Stimulated activated CD4-positive, alpha-beta T cell treated with anti-CD3 and anti-CD28 coated beads, Interleukin-1b, Interleukin-23, amount 100 ng/mL, for 48 hours (primary cell): ENCODE data around the gene KLHL6.

Experiments
- DNase-seq: peaks from one replicate; pipeline ENCODE4 v3.0.0-alpha.2; 2020

The KLHL6 gene

GRCh38 chr3:183502237-183503181 is 53.0 kb downstream of the KLHL6 start:
- DNase-seq = peak; percentile 10

- no peak for DNase-seq
These were observed 54.4 kb downstream of the KLHL6 start for GRCh38 chr3:183500981-183501704.

GRCh38 chr3:183500319-183500718 is 55.2 kb downstream of the KLHL6 start:
- no peak for DNase-seq

GRCh38 chr3:183498634-183499033 is 56.9 kb downstream of the KLHL6 start:
- DNase-seq = no peak

DNA sequence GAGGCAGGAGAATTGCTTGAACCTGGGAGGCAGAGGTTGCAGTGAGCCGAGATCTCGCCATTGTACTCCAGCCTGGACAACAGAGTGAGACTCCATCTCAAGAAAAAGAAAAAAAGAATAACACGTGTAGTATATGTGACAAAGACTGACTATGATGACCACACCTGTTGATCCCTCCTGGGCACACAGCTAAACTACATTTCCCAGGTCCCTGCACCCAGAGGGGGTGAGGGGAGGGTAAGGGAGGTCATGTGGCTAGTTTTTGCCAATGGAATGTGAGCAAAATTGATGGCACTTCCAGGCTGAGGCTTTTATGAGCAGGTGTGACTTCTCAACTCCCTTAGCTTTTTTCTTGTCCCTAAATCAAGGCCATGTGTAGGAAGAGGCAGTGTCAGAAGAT is 58.2 kb downstream of the KLHL6 start:
- no peak for DNase-seq

- no peak for DNase-seq
These were observed 59.2 kb downstream of the KLHL6 start for GRCh38 chr3:183496311-183496710.

DNA sequence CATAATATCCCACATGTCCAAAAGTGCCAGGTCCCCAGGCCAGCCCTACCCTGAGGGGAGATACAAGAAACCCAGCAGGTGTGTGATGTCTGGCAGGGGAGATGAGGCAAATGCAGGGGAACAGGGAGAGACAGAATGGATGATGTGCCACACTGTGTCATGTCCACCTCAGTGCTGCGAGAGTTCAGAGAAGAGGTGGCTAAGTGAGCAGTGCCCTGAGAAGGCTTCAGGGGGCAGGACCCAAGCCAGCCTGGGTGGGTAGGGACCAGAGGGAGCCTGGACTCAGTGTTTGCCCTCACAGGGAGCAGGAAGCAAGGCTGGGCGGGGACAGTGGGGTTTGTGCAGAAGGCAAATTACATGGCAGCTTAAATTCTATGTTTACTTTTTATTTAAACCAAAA is 61.2 kb downstream of the KLHL6 start:
- DNase-seq = no peak

DNA sequence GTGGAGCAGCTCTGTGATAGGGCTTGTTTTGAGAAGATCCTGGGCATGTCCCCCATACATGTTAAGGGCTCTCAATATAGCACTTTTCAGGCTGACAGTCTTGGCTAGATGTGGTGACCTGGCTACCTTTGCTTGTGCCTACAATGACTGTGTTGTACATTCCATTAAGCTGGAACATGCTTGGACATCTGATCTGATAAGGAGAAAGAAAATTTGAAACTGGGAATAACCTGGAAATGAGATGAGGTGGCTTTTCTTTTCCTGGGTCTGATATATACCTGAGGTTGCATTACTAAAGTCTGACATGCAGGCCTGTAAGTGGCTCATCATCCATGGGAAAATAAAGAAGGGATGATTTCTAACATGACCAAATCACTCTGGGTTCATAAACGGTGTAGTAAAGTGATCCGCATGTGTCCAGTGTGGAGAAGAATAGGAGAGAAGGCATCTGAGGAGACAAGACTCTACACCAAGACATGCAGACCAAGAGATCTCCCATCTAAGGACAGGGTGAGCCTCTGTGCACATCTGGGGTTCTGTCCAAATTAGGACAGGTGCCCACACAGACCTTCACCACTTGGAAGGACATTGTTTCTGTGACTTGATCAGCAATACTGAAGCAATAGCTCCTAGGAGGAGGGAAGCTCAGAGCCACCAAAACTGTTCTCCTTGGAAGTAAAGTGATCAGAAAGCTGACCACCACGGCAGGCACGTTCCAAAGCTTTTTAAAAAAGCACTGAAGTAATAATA is 62.0 kb downstream of the KLHL6 start:
- no peak for DNase-seq

GRCh38 chr3:183492849-183493179 is 62.7 kb downstream of the KLHL6 start:
- DNase-seq = no peak

DNA sequence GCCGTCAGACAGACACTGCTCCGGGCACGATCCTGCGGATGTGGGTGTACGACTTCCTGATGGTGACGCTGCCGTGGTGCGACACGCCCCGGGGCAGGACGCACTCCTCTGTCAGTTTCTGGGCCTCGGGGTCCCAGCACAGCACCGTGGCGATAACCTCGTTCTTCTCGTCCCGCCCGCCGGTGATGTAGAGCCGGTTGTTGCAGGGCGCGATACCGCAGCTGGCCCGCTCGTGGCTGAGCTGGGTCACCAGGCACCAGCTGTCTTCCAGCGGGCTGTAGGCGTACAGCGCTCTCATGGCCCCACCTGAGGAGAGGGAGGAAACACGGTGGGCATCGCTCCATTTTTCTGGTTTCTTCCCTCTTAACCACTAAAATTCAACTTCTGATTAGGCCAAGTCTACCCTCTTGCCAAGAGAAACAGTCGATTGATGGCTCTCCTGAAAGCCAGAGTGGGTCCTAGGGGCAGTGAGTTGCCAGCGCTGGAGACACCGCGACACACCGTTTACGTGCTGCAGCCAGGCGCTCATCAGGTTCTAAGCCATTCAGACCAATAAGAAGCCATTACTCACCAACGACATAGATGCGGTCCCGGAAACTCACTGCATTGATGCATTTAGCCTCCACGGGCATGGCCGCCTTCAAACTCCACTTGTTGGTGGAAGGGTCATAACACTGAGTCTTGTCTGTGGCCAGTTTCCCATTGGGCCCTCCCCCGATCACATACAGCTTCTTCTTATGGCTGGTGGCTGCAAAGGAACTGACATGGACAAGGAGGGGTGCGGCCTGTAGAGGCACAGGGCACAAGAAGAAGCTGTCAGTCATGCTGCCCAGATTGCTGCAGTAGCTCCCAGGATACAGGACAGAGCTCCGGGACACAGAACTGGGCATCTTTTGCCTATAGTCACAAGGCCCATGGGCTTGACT is 63.3 kb downstream of the KLHL6 start:
- DNase-seq = no peak

GRCh38 chr3:183491109-183491922 is 64.2 kb downstream of the KLHL6 start:
- no peak for DNase-seq

- no peak for DNase-seq
These were observed 64.9 kb downstream of the KLHL6 start for GRCh38 chr3:183490653-183491052.

DNA sequence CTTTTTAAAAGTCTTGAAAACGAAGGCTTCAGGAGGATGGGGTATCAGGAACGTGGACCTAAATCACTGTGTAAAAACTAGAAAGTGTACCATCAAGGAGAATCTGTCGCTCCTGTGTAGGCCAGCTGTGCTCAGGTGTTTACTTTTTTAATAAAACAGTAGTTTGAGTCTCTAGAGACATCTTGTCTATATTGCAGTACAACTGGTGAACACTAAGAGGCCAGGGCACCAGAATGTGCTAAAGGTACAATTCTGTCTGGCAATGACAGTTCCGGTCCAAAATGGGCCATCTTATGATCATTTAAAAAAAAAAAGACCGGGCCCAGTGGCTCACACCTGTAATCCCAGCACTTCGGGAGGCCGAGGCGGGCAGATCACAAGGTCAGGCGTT is 65.3 kb downstream of the KLHL6 start:
- no peak for DNase-seq

DNA sequence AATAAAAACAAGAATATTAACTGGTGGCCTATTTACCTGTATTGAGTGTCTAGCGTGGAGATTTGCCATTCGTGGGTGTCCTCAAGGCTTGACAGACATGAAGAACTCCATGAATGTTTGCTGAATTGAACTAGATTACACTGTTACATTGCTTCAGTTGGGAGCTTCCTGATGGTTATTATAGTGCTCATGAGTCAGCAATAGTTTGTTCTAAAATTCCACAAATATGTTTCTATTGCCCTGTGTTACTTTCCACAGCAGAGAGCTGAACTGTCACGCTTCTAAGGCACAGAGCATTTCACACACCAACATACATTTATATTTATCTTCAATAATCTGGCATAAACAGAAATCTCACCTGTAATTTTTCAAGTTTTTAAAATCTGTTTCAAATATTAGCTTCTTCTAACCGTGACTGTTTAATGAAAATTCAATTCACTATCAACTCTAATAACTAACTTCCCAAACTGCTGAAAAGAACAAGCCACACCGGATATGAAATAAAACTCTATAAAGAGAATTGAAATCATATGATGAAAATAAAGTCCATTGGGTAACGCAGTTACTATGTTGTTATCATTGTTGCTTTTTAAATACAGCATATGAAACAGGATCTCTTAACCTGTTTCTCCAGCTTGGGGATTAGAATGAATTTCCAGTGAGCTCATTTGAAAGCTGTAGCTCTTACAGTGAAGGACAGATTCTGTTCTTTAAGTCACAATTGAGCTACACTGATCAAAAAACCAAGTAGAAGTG is 65.9 kb downstream of the KLHL6 start:
- DNase-seq = no peak

GRCh38 chr3:183488343-183488742 is 67.2 kb downstream of the KLHL6 start:
- no peak for DNase-seq

DNA sequence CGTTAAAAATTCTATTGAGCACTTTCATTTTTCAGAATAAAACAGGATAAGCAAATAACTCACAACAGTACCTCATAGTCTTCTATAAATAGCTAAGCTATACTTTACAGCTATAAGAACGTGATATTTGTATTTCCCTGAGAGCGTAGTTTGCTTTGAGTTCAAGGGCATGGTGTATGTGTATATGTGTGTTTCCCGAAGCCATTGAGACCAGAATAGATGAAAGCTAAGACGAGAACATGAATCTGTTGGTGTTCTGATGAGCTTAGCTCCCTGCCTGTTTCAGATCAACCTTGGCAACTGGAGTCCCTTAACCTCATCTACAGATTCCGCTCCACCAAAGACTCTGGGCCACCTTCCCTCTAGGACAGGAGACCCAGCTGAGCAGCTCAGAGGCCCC is 67.6 kb downstream of the KLHL6 start:
- DNase-seq = no peak

DNA sequence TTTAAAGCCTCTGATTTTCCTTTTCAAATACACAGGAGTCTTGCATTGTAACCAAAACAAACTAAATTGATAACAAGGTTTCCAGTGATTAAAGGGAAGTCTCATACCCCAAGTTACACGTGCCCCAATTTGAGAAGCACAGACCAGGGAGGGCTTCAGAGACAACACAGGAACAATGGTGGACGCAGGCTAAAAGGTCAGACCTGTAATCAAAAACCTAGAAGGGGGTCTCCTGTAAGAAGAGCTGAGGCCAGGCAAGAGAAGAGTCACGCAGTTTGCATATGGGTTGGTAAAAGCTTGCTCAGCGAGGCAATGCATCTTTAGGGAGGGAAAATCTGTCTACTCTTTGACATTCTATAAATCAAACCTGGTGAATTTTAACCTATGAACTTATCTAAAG is 68.5 kb downstream of the KLHL6 start:
- no peak for DNase-seq

DNA sequence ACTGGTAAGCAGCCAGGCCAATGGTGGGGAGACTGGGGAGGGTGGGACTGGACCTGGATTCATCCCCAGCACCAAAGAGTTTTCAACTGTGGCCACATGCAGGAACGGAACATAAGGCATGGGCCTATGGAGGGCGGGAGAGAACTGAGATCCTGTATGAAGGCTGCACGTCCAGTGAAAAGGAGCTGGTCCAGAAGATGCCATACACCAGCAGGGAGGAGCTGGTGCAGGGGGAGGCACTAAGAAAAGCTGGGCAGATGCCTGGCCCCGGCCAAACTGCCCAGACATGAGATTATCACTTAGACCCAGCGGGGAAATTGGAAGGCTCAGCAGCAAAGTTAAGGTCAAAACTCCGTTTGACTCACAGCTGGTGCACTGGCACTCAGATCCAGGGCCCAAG is 69.0 kb downstream of the KLHL6 start:
- no peak for DNase-seq

DNA sequence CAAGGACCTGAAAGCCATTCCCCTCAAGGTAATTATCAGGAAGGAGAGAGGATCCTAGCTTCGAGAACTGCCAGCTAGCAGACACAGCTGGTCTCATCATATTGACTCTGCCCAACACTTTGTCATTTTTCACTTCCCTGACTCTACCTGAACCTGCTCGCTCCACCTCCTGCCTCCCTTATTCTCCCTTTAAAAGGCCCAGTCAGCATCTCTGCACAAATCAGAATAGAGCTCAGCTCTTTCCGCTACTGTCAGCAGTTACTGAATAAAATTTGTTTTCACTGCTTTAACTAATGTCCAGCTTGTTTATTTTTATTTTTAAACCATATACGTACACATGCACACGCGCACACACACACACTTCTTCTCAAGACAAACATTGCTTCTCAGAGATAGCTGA is 69.9 kb downstream of the KLHL6 start:
- no peak for DNase-seq

DNA sequence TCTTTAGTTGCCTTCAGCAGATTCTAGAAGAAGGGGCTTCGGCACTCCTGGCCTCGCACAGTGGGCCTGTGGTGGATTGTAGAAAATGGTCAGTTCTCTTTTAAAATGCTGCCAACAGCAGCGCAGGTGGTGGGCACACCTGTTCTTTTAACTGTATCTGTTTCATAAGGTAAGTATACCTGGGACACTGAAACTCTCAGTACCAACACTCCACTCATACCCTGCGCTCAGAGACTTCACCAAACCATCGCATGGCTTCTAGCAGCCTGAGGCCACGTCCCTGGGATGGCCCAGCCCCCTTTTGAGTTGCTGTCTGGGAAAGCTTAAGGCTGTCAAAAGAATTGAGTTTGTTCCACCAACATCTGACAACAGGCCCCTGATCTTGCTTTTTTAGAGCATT is 70.4 kb downstream of the KLHL6 start:
- DNase-seq = no peak
